Rectal smooth muscle tissue (tissue), 1 donor: ENCODE data around the gene OSBPL2.

Source experiments
- H3K27ac ChIP-seq: one replicate; pipeline ENCODE4 v1.7.0; 2013; ENCODE audit warnings: low read depth, low read length, inconsistent platforms
- H3K27me3 ChIP-seq: one replicate; pipeline ENCODE4 v1.7.0; 2013; ENCODE audit warnings: low read length; ENCODE audit not compliant: control insufficient read depth, insufficient read depth
- H3K36me3 ChIP-seq: one replicate; pipeline ENCODE4 v1.7.0; 2013; ENCODE audit warnings: low read length; ENCODE audit not compliant: control insufficient read depth, insufficient read depth
- H3K4me1 ChIP-seq: one replicate; pipeline ENCODE4 v1.7.0; 2013; ENCODE audit warnings: low read length; ENCODE audit not compliant: control insufficient read depth, insufficient read depth
- H3K4me3 ChIP-seq: one replicate; pipeline ENCODE4 v1.7.0; 2013; ENCODE audit warnings: low read length
- H3K9ac ChIP-seq: one replicate; pipeline ENCODE4 v1.7.0; 2013; ENCODE audit warnings: low read length

The OSBPL2 gene

DNA sequence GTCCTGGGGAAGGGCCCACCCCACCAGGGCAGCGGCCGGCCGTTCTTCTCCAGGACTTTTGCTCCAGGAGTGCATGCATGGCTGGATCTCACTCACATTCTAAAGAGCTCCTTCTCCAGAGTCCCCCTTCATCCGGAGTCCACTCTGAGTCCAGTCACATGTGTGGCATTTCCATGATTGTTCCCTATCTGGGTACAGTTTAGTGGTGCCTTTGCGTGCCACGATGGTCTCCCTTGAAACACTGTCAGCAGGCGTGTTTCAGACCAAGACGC, 20.9 kb downstream of the OSBPL2 start:
- no peak overlapping the region for H3K27ac ChIP-seq
- H3K9ac ChIP-seq: no peak overlapping the region
- H3K27me3 ChIP-seq: no peaks in the 10 kb centered on the region
- H3K4me1 ChIP-seq: no peaks in the 10 kb centered on the region
- no peak overlapping the region for H3K4me3 ChIP-seq
- H3K36me3 ChIP-seq: peaks cover 15% of the 10 kb centered on the region

DNA sequence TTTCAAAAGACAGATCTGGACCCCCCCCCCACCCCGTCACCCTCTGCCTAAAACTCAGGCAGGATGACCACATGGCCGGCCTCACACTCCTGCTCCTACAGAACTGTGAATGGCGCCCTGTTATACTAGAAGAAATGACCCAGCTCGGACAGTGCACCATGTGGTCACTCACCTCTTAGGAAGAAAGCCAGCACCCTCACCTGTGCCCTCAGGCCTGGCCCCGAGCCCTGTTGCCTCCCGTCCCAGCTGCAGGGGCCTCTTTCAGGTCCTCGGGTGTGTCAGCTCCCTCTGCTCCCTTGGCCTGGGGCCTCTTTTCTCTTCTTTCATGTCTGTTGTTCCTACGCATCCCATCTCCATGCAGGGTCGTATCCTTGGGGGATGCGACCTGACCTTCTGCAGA, 23.7 kb downstream of the OSBPL2 start:
- Histone ChIP-seq H3K27ac (no peak overlapping the region), H3K9ac (no peak overlapping the region), H3K36me3 (peaks cover 22% of the 10 kb centered on the region), H3K27me3 (no peaks in the 10 kb centered on the region), H3K4me3 (no peak overlapping the region), H3K4me1 (no peaks in the 10 kb centered on the region)

DNA sequence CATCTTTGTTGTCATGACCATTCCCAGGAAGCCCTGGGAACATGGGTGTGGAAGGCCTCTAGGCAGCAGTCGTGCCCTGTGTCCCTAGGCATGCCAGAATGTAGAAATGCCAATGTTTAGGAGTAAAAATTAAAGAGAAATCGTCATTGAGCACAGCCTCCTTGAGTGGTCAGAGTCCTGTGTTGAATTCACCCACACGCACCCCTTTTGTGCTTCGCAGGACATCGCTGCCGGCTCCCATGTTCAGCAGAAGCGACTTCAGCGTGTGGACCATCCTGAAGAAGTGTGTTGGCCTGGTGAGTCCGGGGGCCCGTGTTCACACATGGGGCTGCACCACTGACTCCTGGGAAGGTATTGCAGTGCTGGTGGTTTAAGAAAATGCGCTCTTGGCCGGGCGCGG, 25.1 kb downstream of the OSBPL2 start:
- Histone ChIP-seq H3K27me3 (no peaks in the 10 kb centered on the region), H3K27ac (no peak overlapping the region), H3K4me3 (no peak overlapping the region), H3K9ac (no peak overlapping the region), H3K4me1 (no peaks in the 10 kb centered on the region), H3K36me3 (peaks cover 19% of the 10 kb centered on the region)

DNA sequence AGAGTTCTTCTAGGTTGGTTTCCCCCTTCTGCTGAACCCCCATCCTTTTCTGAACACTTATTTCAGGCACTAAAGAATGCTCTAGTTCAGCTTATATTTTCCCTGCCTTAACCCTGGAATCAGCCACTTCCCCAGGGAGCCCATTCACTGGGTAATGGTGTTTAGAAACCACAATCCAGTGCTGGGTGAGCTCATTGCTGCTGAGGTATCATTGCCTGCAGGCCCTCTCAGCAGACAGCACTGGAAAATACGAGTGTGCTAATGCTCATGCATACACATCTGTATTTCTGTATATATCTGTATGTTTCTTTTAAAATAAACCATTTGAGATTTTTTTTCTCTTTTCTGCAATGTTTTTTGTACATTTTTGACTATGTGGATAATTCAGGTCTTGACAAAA, 27.0 kb downstream of the OSBPL2 start:
- Histone ChIP-seq H3K36me3 (peaks cover 15% of the 10 kb centered on the region), H3K4me1 (no peaks in the 10 kb centered on the region), H3K27ac (no peak overlapping the region), H3K27me3 (no peaks in the 10 kb centered on the region), H3K9ac (no peak overlapping the region), H3K4me3 (no peak overlapping the region)

DNA sequence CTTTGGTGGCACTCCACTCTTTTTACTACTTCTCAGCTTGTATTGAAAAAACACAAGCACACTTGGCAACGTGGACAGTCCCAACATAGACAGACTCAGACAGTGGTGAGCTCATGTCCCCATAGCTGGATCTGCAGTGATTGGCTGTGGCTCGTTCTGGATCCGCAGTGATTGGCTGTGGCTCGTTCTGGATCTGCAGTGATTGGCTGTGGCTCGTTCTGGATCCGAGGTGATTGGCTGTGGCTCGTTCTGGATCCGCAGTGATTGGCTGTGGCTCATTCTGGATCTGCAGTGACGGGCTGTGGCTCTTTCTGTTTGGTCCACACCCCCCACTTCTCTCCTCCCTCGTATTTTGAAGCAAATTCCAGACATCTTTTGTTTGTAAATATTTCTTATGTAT, 28.0 kb downstream of the OSBPL2 start:
- H3K36me3 ChIP-seq: peaks cover 13% of the 10 kb centered on the region
- H3K4me1 ChIP-seq: no peaks in the 10 kb centered on the region
- no peak overlapping the region for H3K4me3 ChIP-seq
- no peaks in the 10 kb centered on the region for H3K27me3 ChIP-seq
- no peak overlapping the region for H3K27ac ChIP-seq
- H3K9ac ChIP-seq: no peak overlapping the region

DNA sequence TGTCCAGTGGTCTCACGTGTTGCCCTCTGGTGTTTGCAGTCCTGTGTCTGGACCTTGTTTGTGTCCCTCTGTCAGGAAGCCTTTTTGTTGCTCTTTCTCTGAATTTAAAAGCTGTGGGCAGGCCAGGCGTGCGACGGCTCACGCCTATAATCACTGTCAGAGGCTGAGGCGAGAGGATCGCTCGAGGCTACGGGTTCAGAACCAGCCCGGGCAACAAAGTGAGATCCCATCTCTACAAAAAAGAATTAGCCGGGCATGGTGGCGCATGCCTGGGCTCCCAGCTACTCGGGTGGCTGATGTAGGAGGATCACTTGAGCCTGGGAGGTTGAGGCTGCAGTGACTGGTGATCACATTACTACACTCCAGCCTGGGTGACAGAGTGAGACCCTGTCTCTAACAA, 28.5 kb downstream of the OSBPL2 start:
- Histone ChIP-seq H3K4me1 (no peaks in the 10 kb centered on the region), H3K36me3 (peaks cover 14% of the 10 kb centered on the region), H3K27ac (no peak overlapping the region), H3K27me3 (no peaks in the 10 kb centered on the region), H3K9ac (no peak overlapping the region), H3K4me3 (no peak overlapping the region)

DNA sequence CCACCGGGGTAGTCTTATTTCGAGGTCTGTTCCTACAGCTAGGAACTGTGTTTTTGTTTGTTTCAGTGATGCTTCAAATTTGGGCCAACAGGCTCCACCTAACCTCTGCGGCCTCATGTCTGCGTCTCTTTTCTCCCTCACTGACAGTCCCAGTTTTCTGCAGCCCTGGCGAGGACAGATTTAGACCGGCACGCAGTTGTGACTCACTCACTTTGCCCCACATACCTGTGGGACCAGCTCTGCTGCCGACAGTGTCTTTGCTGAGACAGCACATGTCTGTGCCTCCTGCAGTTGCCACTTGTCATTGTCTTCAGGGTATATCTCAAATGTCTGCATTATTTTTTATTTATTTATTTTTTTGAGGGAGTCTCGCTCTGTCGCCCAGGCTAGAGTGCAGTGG, 29.2 kb downstream of the OSBPL2 start:
- Histone ChIP-seq H3K36me3 (peaks cover 14% of the 10 kb centered on the region), H3K27ac (no peak overlapping the region), H3K9ac (no peak overlapping the region), H3K4me3 (no peak overlapping the region), H3K4me1 (no peaks in the 10 kb centered on the region), H3K27me3 (no peaks in the 10 kb centered on the region)

DNA sequence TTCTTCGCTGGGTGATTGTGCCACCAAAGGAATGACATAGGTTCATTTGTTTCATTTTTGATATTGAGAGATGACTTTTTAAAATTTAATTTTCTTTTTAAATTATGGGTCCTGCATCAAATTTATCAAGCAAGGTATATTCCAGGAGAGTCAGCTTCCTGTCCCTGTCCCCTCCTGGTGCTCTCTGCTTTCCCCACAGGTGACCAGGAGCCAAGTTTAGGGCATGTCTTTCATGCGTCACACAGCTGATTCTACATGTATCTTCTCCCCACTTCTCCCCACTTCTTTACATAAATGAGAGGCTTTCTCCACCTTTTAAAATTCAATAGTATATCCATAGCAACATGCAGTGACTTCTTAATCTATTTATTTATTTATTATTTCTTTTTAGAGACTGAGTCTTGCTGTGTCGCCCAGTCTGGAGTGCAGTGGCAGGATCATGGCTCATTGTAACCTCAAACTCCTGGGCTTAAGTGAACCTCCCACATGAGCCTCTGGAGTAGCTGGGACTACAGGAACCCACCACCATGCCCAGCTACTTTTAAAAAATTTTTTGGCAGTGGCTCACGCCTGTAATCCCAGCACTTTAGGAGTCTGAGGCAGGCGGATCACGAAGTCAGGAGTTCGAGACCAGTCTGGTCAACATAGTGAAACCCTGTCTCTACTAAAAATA, 30.0 kb downstream of the OSBPL2 start:
- Histone ChIP-seq H3K9ac (no peak overlapping the region), H3K36me3 (peaks cover 22% of the 10 kb centered on the region), H3K27me3 (no peaks in the 10 kb centered on the region), H3K4me1 (no peaks in the 10 kb centered on the region), H3K4me3 (no peak overlapping the region), H3K27ac (no peak overlapping the region)

DNA sequence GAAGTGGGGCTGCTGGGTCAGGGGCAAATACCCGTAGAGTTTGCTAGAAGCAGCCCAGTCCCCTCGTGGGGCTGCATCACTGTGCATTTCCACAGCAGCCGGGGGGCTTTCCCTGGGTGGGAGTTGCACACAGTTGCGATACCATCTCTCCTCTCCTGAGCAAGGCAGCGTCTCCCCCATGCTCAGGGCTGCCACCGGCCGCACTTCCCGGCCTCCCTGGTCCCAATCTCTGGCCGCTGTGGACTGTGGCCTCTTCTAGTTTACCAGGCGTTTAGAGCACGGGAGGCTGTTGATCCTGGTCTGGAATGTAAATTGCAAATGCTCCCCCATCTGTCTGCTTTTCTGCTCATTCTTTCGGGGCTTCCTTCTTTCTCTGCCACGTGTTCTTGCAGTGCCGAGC, 31.1 kb downstream of the OSBPL2 start:
- Histone ChIP-seq H3K36me3 (peaks cover 30% of the 10 kb centered on the region), H3K27ac (no peak overlapping the region), H3K9ac (no peak overlapping the region)

DNA sequence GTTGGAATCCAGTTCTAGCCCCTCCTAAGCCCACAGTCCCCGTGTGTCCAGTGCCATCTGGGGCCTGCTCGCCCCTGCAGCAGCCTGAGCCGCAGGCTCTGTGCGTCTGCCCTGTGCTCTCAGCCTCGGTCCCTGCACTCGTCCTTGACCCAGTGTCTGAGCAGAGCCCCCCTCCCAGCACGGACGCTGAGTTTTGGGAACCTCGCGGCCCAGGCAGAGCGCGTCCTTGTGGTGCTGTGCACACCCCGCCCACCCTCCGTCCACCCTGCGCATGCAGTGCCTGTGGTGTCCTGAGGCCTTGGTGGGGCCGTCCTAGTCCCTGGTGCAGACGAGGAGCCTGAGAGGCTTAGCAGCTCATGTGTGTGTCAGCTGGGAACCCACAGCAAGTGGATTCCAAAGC, 31.6 kb downstream of the OSBPL2 start:
- H3K27me3 ChIP-seq: no peaks in the 10 kb centered on the region
- no peak overlapping the region for H3K27ac ChIP-seq
- H3K9ac ChIP-seq: no peak overlapping the region
- H3K36me3 ChIP-seq: peaks cover 31% of the 10 kb centered on the region
- H3K4me3 ChIP-seq: no peak overlapping the region
- no peaks in the 10 kb centered on the region for H3K4me1 ChIP-seq

More for the DNA sequence above, 31.1 kb downstream of the OSBPL2 start:
- H3K4me1 ChIP-seq: no peaks in the 10 kb centered on the region
- H3K4me3 ChIP-seq: no peak overlapping the region
- no peaks in the 10 kb centered on the region for H3K27me3 ChIP-seq

DNA sequence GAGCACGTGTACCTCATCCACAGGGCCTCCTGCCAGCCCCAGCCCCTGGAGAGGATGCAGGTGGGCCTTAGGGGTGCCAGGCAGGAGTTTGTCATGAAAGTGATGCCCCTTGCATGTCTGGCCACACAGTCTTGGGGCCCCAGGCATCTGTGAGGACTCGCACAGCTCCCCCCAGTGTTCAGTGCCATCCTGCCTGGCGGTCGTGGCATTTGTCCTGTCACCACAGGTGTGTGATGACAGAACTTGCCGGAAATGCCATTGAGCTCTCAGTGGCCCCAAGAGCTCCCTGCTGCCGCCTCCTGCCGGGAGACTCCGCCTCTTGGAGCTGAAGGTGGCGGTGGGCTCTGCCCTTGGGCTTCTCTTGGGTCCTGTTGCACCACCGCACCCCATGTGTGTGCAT, 33.9 kb downstream of the OSBPL2 start:
- H3K36me3 ChIP-seq: peaks cover 24% of the 10 kb centered on the region

DNA sequence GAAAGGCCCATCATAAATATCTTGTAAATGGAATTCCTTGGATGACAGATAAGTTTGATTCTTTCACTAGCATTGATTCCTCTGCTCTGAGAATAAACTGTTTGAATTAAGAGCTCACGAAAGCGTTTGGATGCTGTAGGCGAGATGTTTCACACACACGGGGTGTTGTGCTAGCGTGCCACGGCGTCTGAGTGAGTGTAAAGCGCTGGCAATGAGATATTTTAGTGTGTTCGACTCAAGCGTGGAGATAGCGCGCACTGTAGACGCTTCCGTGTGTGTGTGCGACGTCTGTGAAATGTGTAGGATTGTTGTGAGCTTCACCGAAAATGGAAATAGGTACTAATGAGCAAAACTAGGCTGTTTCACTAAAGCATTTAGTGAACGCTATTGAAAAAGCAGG, 35.1 kb downstream of the OSBPL2 start:
- H3K9ac ChIP-seq: no peak overlapping the region
- no peak overlapping the region for H3K4me3 ChIP-seq
- no peaks in the 10 kb centered on the region for H3K27me3 ChIP-seq
- H3K27ac ChIP-seq: no peak overlapping the region
- no peaks in the 10 kb centered on the region for H3K4me1 ChIP-seq
- H3K36me3 ChIP-seq: peaks cover 24% of the 10 kb centered on the region

More for the DNA sequence above, 33.9 kb downstream of the OSBPL2 start:
- Histone ChIP-seq H3K4me3 (no peak overlapping the region), H3K9ac (no peak overlapping the region), H3K27ac (no peak overlapping the region), H3K27me3 (no peaks in the 10 kb centered on the region), H3K4me1 (no peaks in the 10 kb centered on the region)

DNA sequence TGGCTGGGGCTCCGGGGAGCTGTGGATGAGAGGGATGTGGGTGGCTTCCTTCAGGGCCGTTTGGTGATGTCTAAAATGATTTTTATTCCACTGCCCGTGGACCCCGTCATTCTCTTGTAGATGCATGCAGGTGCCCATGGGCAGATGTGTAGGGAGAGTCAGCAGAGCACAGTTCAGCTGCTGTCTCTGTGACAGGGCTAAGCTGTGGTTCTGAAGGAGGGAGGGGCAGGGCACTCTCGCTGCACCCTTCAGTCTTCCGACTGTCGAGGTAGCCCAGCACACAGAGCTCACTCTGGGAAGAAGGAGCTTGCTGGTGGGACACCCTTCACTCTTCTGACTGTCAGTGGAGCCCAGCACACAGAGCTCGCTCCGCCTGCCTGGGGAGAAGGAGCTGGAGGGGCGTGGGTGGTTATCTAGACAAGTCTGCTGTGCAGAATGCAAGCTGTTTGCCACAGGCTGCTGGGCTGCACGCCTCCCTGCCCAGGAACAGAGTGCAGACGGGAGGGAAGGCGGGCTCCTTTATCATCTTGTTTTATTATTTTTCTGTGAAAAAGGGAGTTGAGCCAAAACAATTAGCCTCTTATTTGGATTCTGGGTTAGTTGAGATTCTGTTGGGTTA, 36.1 kb downstream of the OSBPL2 start:
- Histone ChIP-seq H3K9ac (no peak overlapping the region), H3K36me3 (peaks cover 29% of the 10 kb centered on the region), H3K27ac (no peak overlapping the region), H3K4me1 (no peaks in the 10 kb centered on the region), H3K4me3 (no peak overlapping the region), H3K27me3 (no peaks in the 10 kb centered on the region)
